Keratinocyte (primary cell): Measurements from ENCODE around the gene CNTNAP5. TPM values are rescaled to one million over a fixed set of nuclear protein-coding genes. Genes with fewer than 3 reads are reported as not detected.

Source experiments
- DNase-seq: peaks from one replicate; pipeline ENCODE4 v3.0.0-alpha.2; 2011; ENCODE audit warnings: low read depth, missing footprints, low spot score
- FAIRE-seq: peaks from 2 replicates; lab custom pipeline; 2011; peaks lifted over from hg19 to GRCh38; lab: Jason Lieb, UNC
- H2AFZ ChIP-seq: 2 replicates; pipeline ENCODE4 v1.6.0; 2012; ENCODE audit warnings: low read length, control low read depth, inconsistent platforms; ENCODE audit not compliant: control insufficient read depth
- H3K27ac ChIP-seq: 2 replicates; pipeline ENCODE4 v1.5.1; 2011; ENCODE audit warnings: low read length; ENCODE audit not compliant: control insufficient read depth, insufficient read depth
- H3K27me3 ChIP-seq: 3 replicates; pipeline ENCODE4 v1.6.0; 2011; ENCODE audit warnings: low read length; ENCODE audit not compliant: control insufficient read depth, insufficient read depth; ENCODE audit errors: extremely low read depth
- H3K36me3 ChIP-seq, 2 experiments: 2 replicates in 1 of 2; 3 replicates in 1 of 2; pipeline ENCODE4 v1.5.1; 2011; ENCODE audit warnings: low read length in 2 of 2, mild to moderate bottlenecking in 1 of 2; ENCODE audit not compliant: control insufficient read depth in 2 of 2, insufficient read depth in 2 of 2; ENCODE audit errors: extremely low read depth in 1 of 2
- H3K4me1 ChIP-seq: 3 replicates; pipeline ENCODE4 v1.5.1; 2011; ENCODE audit warnings: low read length; ENCODE audit not compliant: control insufficient read depth, insufficient read depth; ENCODE audit errors: extremely low read depth
- H3K4me2 ChIP-seq: 3 replicates; pipeline ENCODE4 v1.6.0; 2011; ENCODE audit warnings: low read depth, low read length; ENCODE audit not compliant: control insufficient read depth, insufficient read depth; ENCODE audit errors: extremely low read depth
- H3K4me3 ChIP-seq, 3 experiments: fragments of 200-600 bp in 1 of 3; sonication (generic) in 1 of 3; 2 replicates in 2 of 3; 3 replicates in 1 of 3; pipeline ENCODE4 v1.5.1; 2011 to 2016; ENCODE audit warnings: low read length in 3 of 3, mild to moderate bottlenecking in 3 of 3, control low read depth in 2 of 3, inconsistent platforms in 1 of 3, low read depth in 1 of 3, mixed read lengths in 1 of 3, mixed run types in 1 of 3, moderate library complexity in 1 of 3; ENCODE audit not compliant: control insufficient read depth in 2 of 3, insufficient read depth in 2 of 3; ENCODE audit errors: extremely low read depth in 1 of 3
- H3K79me2 ChIP-seq: 2 replicates; pipeline ENCODE4 v1.6.0; 2012; ENCODE audit warnings: low read length; ENCODE audit not compliant: control insufficient read depth, insufficient read depth
- H3K9ac ChIP-seq: 3 replicates; pipeline ENCODE4 v1.6.0; 2011; ENCODE audit warnings: low read length; ENCODE audit not compliant: control insufficient read depth, insufficient read depth; ENCODE audit errors: extremely low read depth
- H3K9me1 ChIP-seq: 3 replicates; pipeline ENCODE4 v1.6.0; 2011; ENCODE audit warnings: low read length; ENCODE audit not compliant: control insufficient read depth, insufficient read depth; ENCODE audit errors: extremely low read depth
- H3K9me3 ChIP-seq: 2 replicates; pipeline ENCODE4 v1.5.1; 2012; ENCODE audit warnings: low read depth, low read length; ENCODE audit not compliant: control insufficient read depth
- H4K20me1 ChIP-seq: 3 replicates; pipeline ENCODE4 v1.6.0; 2011; ENCODE audit warnings: low read length; ENCODE audit not compliant: control insufficient read depth, insufficient read depth; ENCODE audit errors: extremely low read depth
- EZH2 ChIP-seq: IDR thresholded peaks from one replicate; pipeline ENCODE4 v1.6.1; 2012; ENCODE audit warnings: inconsistent platforms, mild to moderate bottlenecking, low read length, moderate library complexity
- dilution Hi-C: fragments of 300-500 bp; cut with MboI; formaldehyde crosslinking; loops from one replicate; pipeline ENCODE4 v1.7.0; 2020; ENCODE audit warnings: low sequenced_read_pairs; ENCODE audit not compliant: extremely low pct_ligation_motif_present
- polyA plus RNA-seq, 5 experiments: library from polyadenylated mRNA; depleted of rRNA in 3 of 5; stranded (reverse) in 3 of 5; stranded (forward) in 1 of 5; unstranded in 1 of 5; fragments of >200 nt; gene quantifications; 1 replicate in 1 of 5; 2 replicates in 3 of 5; 3 replicates in 1 of 5; pipeline versions ENCODE4 v1.2.1 to v1.2.3, GENCODE V29; 2011 to 2012; ENCODE audit warnings: missing spikeins in 2 of 5, low read depth in 1 of 5, low replicate concordance in 1 of 5
- TF ChIP-seq, protein P1 (sequence below), 3 experiments: IDR thresholded peaks in 1 of 3; conservative IDR thresholded peaks in 1 of 3; optimal IDR thresholded peaks in 1 of 3; 2 replicates in 2 of 3; 3 replicates in 1 of 3; pipeline versions ENCODE3 to v1.5.1; 2011; ENCODE audit warnings: low read length in 3 of 3, mild to moderate bottlenecking in 3 of 3, moderate library complexity in 2 of 3, control low read depth in 1 of 3, inconsistent platforms in 1 of 3; ENCODE audit not compliant: insufficient read depth in 2 of 3; ENCODE audit errors: extremely low read depth in 1 of 3

CNTNAP5 gene
- polyA plus RNA-seq, 1 donor (not counting 4 experiments of a cell fraction or from before 2014, with no cell fraction given): not detected

GRCh38 chr2:124547700-124548099 lies 522.6 kb downstream of the CNTNAP5 start:
- no peak overlapping the region for H3K4me3 ChIP-seq
- no peak overlapping the region for H3K9ac ChIP-seq
- H4K20me1 ChIP-seq: no peaks in the 10 kb centered on the region
- no peak overlapping the region for H2AFZ ChIP-seq
- H3K36me3 ChIP-seq: no peaks in the 10 kb centered on the region
- FAIRE-seq (no peak), DNase-seq (no peak)
- no peaks in the 10 kb centered on the region for H3K27me3 ChIP-seq
- no peaks in the 10 kb centered on the region for H3K79me2 ChIP-seq
- dilution Hi-C loops: no loop called here
- H3K4me1 ChIP-seq: no peaks in the 10 kb centered on the region
- no peak overlapping the region for H3K27ac ChIP-seq
- H3K9me1 ChIP-seq: no peaks in the 10 kb centered on the region
- no peaks in the 10 kb centered on the region for H3K9me3 ChIP-seq
- H3K4me2 ChIP-seq: no peak overlapping the region
- TF ChIP-seq EZH2: no peak
- TF ChIP-seq, protein P1, sequence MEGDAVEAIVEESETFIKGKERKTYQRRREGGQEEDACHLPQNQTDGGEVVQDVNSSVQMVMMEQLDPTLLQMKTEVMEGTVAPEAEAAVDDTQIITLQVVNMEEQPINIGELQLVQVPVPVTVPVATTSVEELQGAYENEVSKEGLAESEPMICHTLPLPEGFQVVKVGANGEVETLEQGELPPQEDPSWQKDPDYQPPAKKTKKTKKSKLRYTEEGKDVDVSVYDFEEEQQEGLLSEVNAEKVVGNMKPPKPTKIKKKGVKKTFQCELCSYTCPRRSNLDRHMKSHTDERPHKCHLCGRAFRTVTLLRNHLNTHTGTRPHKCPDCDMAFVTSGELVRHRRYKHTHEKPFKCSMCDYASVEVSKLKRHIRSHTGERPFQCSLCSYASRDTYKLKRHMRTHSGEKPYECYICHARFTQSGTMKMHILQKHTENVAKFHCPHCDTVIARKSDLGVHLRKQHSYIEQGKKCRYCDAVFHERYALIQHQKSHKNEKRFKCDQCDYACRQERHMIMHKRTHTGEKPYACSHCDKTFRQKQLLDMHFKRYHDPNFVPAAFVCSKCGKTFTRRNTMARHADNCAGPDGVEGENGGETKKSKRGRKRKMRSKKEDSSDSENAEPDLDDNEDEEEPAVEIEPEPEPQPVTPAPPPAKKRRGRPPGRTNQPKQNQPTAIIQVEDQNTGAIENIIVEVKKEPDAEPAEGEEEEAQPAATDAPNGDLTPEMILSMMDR (optimal IDR thresholded peaks at IDR 0.05 in 1 of 3, IDR thresholded peaks at IDR 0.05 in 1 of 3, conservative IDR thresholded peaks at IDR 0.05 in 1 of 3; ENCODE audit: extremely low read depth in 1 of 3, insufficient read depth in 2 of 3, low read length in 3 of 3): no peak

DNA sequence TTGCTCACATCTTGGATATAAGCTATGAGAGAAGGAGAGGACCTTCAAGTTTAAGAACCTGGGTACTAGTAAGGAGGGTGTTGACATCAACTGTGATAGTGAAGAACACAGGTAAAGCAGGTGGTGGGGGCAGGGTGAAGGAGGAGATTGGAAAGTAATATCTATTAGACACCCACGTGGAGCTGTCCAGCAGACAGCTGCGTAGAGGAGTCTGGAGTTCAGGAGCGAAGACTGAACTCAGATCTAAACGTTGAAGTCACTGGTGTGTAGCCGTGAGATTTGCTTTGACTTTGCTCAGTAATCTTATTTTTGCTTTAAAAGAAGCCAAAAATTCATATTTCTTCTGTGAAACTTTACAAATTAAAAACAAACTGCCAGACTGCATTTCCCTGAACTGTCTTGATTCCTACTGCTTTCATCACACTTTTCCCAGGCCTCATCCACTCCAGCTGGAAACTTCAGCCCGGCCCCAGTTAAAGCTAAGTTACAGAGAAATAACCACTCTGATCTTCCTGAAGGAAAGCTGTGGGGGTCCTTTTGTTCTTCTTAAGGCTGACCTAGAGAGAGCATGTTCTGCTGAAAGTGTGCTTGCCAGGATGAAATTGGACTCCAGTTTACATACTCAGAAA lies 533.3 kb downstream of the CNTNAP5 start:
- FAIRE-seq: no peak
- dilution Hi-C loops: no loop called here
- H2AFZ ChIP-seq: no peak overlapping the region
- H3K4me3 ChIP-seq: no peak overlapping the region
- no peaks in the 10 kb centered on the region for H3K9me1 ChIP-seq
- H3K27me3 ChIP-seq: no peaks in the 10 kb centered on the region
- TF ChIP-seq EZH2: no peak
- TF ChIP-seq, protein P1 (optimal IDR thresholded peaks at IDR 0.05 in 1 of 3, IDR thresholded peaks at IDR 0.05 in 1 of 3, conservative IDR thresholded peaks at IDR 0.05 in 1 of 3; ENCODE audit: extremely low read depth in 1 of 3, insufficient read depth in 2 of 3, low read length in 3 of 3): no peak
- H3K36me3 ChIP-seq: no peaks in the 10 kb centered on the region
- no peak for DNase-seq
- no peaks in the 10 kb centered on the region for H3K79me2 ChIP-seq
- no peaks in the 10 kb centered on the region for H4K20me1 ChIP-seq
- H3K27ac ChIP-seq: no peak overlapping the region
- H3K9ac ChIP-seq: no peak overlapping the region
- H3K4me2 ChIP-seq: no peak overlapping the region
- no peaks in the 10 kb centered on the region for H3K4me1 ChIP-seq
- no peaks in the 10 kb centered on the region for H3K9me3 ChIP-seq
